Stimulated activated CD4-positive, alpha-beta T cell treated with anti-CD3 and anti-CD28 coated beads, Interleukin-15, amount 100 ng/mL, for 24 hours (primary cell): ENCODE results near the gene CNIH3.
"Not testable (repeated sequence)": the region's sequence is repeated elsewhere in the genome, so short reads cannot be mapped to it uniquely, and the experiment has no call there.

Experiments
- DNase-seq: peaks from one replicate; pipeline ENCODE4 v3.0.0-alpha.2; 2020

CNIH3 gene

DNA sequence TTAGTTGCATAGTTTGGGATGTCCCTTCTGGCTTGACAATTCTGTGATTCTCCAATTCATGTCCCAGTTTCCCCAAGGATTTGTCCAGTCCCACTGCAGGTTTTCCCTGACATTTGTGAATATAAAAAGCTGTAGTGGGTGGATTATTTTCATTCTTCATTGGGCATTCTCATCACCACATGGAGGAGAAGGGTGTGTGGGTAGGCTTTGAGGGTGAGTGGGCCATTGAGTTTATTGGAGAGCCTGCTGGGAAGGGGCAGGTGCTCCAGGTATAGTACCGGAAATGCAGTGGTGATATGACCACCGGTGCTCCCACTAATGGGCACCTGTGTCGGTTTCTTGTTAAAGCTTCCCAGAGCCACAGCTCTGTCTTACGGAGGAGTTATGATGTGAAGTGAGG, 74.5 kb downstream of the CNIH3 start:
- no peak for DNase-seq

DNA sequence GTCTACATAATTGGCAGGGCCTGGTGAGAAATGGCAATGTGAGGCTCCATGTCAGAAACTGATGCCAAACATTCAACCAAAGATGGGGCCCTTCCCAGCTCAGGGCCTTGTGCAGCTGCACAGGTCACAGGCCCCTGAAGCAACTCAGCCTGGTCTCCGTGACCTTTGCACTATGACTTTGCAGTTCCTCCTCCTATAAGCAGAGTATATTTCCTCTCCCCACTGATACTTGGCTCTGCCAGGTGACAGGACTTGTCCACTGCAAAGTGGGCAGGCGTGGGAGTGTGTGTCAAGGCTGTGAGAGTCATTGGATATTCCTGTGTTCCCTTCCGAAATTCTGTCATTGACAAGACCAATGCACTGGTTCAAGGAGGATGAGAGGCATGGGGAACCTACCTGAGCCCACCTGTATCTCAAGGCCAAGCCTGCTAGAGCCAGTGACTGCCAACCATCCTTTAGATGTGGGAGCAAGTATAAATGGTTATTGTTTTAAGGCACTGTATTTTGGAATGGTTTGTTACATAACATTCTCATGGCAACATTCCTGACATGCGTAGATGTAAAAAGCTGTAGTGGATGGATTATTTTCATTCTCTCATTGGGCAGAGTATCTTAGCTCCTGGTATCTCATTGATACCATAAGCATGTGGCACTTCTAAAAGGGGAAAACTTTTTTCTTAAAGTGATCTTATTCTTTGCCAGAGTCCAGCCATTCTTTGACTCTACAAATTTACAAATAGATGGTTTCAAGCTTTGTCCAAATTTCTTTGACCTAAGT, 75.2 kb downstream of the CNIH3 start:
- no peak for DNase-seq

- no peak for DNase-seq
These were observed 78.9 kb downstream of the CNIH3 start for GRCh38 chr1:224694969-224695368.

DNA sequence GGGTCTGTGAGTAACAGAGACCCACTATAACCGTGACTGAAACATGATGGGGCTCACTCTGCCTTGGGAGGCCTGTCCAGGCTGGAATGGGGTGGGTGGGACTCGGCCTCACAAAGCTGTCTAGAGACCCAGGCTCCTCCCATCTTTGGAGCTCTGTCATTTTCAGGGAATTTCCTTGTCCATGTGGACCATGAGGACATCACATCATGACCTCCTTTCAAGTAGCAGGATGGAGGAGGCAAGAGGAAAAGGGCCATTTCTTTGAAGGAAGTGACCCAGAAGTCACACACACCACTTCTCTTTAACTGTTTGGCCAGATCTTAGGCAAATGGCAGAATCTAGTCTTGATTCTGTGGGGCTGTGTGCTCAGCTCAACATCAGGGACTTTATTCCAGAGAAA, 79.9 kb downstream of the CNIH3 start:
- no peak for DNase-seq

- DNase-seq = no peak
These were observed 81.0 kb downstream of the CNIH3 start for GRCh38 chr1:224696891-224697765.

DNA sequence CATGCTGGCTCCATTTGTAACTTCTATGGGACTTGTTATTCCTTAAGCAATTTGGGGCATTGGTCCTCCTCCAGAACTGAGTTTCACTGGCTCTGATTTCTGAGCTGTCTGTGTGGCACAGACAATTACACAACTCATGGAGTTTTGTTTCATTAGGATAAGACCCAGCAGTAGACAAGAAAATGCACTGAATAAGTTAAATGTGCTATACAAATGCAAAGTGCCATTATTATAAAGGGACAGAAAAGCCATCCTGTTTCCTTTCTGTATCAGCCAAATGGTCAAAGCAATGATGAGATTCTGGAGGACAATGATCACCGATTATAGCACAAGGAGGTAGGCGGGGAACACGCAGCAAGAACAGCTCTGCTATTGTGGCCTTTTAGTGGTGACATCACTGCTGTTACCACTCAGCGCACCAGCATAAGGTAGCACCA, 81.9 kb downstream of the CNIH3 start:
- no peak for DNase-seq

DNA sequence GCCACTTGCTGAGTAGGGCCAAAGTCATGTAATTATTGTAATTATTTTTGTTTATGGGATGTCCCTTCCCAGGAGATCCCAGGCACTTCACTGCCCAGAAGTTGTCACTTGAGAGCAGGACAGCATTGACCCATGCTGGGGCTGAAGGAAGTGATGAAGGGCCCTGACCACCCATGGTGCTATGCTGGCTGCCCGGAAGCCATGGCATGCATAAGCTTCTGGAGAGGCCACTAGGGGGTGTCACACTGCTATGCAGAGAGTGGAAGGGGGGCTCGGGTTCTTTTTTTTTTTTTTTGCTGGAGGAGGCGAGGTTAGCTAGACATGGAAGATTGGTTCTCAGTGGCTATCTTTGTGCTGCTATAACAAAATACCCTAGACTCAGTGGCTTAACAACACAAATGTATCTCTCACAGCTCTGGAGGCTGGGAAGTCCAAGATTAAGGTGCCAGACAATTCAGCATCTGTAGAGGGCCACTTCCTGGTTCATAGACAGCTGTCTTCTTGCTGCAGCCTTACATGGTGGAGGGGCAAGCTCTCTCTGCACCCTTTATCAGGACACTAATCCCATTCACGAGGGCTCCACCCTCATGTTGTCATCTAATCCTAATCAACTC, 84.9 kb downstream of the CNIH3 start:
- DNase-seq = no peak

- no peak for DNase-seq
These were observed 87.6 kb downstream of the CNIH3 start for GRCh38 chr1:224703702-224704101.

DNA sequence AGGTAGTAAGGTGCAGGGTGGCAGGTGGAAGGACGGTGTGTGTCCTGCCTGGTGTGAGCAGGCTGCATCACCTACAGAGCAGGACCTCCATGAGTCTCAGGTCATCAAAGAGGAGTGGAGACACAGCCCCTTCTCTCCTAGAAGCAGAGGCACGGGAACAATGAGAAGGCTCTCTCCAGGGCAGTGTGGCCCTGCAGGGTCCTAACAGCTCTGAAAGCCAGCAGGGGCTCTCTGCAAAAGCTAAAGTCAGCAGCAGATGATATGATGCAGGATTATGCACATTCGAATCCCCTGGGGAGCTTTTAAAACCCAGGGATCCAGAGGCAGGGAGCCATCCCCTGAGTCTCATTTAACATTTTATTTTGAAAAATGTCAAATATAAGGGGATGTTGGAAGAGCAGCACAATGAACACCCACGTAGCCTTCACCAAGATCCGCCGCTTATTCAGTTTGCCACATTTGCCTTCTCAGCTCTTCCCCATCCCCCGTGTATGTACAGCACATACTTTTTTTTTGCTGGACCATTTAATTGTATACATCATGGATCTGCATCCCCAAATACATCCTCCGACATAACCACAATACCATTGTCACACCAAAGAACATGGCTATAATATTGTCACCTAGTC, 88.1 kb downstream of the CNIH3 start:
- DNase-seq = no peak

DNA sequence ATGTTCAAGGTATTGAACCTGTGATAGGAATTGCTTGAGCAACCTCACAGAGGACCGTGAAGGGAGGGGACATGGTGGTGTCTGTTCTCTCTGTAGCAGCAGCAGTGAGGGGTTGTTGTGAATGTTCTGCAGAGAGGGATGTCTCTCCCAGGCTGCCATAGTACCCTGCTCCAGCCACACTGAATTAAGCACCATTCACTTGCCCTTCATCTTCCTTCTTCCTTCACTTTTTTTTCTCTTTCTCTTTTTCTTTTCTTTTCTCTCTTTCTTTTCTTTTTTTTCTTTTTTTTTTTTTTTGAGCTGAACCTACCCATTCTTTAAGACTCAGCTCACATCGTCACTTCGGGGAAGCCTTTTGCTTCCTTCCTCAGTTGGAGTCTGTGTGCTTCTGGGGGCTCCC, 89.5 kb downstream of the CNIH3 start:
- no peak for DNase-seq

DNA sequence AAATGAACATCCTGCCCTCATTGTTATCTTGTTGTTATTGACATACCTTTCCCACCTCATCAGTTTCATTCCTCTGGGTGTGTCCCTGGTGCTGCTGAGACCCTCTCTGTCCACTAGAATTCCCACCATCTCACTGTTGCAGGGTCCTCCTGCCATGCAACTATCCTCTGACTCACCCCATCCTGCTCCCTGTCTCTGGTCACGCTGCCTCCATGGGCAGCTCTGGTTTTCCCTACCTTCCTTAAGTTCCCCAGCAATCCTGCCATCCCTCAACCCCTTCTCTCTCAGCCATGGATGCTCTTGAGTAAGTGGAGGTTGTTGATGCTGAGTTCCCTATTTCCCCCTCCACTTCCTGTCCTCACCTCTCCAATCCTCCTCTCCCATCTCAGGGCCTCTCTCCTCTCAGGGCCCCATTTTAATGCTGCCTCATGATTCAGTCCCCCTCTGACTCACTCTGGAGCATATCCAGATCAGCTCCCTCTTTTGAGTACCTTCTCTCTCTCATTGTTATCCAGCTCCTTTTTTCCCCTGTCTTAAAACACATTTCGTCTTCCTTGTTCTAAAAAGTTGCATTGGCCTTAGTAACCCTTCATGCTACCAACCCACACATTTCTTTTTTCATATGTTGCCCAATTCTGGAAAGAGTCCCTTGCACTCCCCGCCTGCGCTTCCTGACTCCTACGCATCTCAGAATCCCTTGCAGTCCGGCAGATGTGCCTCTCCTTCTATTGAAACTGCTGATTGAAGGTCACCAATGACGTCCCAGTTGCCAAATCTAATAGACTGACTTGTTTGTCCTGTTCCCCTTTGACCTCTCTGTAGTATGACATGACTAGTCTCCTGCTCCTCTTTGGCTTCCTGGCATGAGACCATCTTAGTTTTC, 92.0 kb downstream of the CNIH3 start:
- no peak for DNase-seq

DNA sequence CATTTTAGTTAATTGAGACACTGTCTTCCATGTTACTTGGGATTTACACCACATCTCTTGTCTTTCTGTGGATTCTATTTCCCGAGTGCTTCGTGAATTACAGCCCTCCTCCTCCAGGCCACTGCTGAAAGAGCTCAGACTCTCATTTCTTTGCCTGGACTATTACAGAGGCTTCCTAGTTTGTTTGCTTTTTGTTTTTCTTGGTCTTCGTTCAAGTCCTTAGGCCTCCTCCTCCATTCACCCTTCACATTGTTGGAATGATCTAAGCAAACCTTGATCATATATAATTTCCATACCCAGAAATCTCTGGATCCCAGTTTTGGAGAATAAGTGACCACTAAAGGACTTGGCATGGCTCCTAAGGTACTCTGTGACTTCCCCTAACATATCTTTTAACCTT, 94.1 kb downstream of the CNIH3 start:
- no peak for DNase-seq

GRCh38 chr1:224711231-224711756, 95.2 kb downstream of the CNIH3 start:
- DNase-seq = not testable (repeated sequence)

DNA sequence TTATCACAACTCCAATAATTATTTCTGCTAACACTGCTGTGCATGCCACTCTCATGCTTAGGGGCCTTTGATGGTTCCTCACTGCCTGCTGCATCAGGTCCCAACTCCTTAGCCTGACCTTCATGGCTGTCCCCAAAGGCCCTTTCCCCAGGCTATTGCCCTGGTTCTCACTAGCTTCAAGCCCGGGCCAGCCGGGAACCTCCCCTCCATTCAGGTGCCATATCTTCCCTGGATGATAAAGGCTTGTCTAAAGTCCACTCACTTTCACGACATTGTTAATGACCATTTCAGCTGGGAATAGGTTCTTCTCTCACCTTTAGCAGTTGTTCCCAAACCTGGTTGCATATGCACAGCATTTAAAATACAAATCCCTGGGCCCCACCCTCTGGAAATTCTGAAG, 95.8 kb downstream of the CNIH3 start:
- DNase-seq = no peak

- DNase-seq = no peak
These were observed 97.1 kb downstream of the CNIH3 start for GRCh38 chr1:224713228-224713627.

- no peak for DNase-seq
These were observed 98.4 kb downstream of the CNIH3 start for GRCh38 chr1:224714553-224714952.

- peak; percentile 8 for DNase-seq
These were observed 102.4 kb downstream of the CNIH3 start for GRCh38 chr1:224718470-224719053.

GRCh38 chr1:224719716-224720115, 103.6 kb downstream of the CNIH3 start:
- no peak for DNase-seq

DNA sequence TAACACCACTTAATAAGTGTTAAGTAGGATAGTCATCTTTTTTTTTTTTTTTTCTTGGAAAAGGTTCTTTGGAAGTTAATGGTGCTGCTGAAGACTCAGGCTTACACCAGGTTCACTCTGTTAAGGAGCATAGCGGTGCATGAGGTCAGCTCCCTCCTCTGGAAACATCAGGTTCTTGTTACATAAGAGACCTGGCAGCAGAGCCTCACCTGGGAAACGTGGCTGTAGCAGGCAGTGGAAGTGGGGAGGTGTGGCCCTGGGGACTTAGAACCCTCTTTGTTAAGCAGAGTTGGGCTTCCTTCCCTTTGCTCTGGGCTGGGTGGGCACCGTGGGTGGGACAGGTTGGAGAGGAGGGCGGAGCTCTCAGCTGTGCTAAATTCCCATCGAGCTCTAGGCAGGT, 104.1 kb downstream of the CNIH3 start:
- DNase-seq = no peak

- DNase-seq = no peak
These were observed 104.9 kb downstream of the CNIH3 start for GRCh38 chr1:224721000-224721399.

- DNase-seq = no peak
These were observed 106.7 kb downstream of the CNIH3 start for GRCh38 chr1:224722838-224723237.

GRCh38 chr1:224724566-224724965, 108.4 kb downstream of the CNIH3 start:
- DNase-seq = no peak
